Spleen (tissue), 11 donors: Measurements from ENCODE around the gene PPP2R3A. TPM values are rescaled to one million over a fixed set of nuclear protein-coding genes. Genes with fewer than 3 reads are reported as not detected.
"Not testable (repeated sequence)": the region's sequence is repeated elsewhere in the genome, so short reads cannot be mapped to it uniquely, and the experiment has no call there.

Source experiments
- DNase-seq: peaks from one replicate; pipeline ENCODE4 v3.0.0-alpha.2; 2020
- H3K27ac ChIP-seq, 8 donors: fragments of 200-600 bp; sonication (generic) in 7 of 8; 1 replicate in 4 of 8; 2 replicates in 4 of 8; pipeline versions ENCODE4 v1.5.0 to v1.8.0; 2016 to 2021; ENCODE audit warnings: inconsistent platforms in 4 of 8, mild to moderate bottlenecking in 4 of 8, moderate library complexity in 1 of 8
- H3K27me3 ChIP-seq, 7 donors: fragments of 200-600 bp; sonication (generic) in 6 of 7; replicated peaks in 1 of 7; 1 replicate in 4 of 7; 2 replicates in 3 of 7; pipeline versions ENCODE4 v1.5.0 to v1.8.0; 2016 to 2021; ENCODE audit warnings: inconsistent platforms in 3 of 7, mild to moderate bottlenecking in 1 of 7
- H3K36me3 ChIP-seq, 6 donors: fragments of 200-600 bp; sonication (generic) in 5 of 6; 1 replicate in 4 of 6; 2 replicates in 2 of 6; pipeline versions ENCODE4 v1.5.0 to v1.8.0; 2016 to 2021; ENCODE audit warnings: inconsistent platforms in 2 of 6
- H3K4me1 ChIP-seq, 6 donors: fragments of 200-600 bp; sonication (generic) in 5 of 6; 1 replicate in 3 of 6; 2 replicates in 3 of 6; pipeline versions ENCODE4 v1.5.0 to v1.8.0; 2016 to 2021; ENCODE audit warnings: inconsistent platforms in 3 of 6
- H3K4me3 ChIP-seq, 8 donors: fragments of 200-600 bp; sonication (generic) in 7 of 8; 1 replicate in 4 of 8; 2 replicates in 4 of 8; pipeline versions ENCODE4 v1.5.0 to v1.8.0; 2016 to 2021; ENCODE audit warnings: inconsistent platforms in 4 of 8, mild to moderate bottlenecking in 4 of 8, moderate library complexity in 2 of 8
- H3K9me3 ChIP-seq, 8 donors: fragments of 200-600 bp; sonication (generic) in 7 of 8; 1 replicate in 4 of 8; 2 replicates in 4 of 8; pipeline versions ENCODE4 v1.5.0 to v1.8.0; 2016 to 2021; ENCODE audit warnings: inconsistent platforms in 4 of 8
- CTCF ChIP-seq, 11 experiments: fragments of 200-600 bp in 7 of 11; fragments of 450-650 bp in 4 of 11; sonication (generic) in 4 of 11; IDR thresholded peaks in 8 of 11; conservative IDR thresholded peaks in 3 of 11; 1 replicate in 7 of 11; 2 replicates in 4 of 11; pipeline versions ENCODE4 v1.4.0 to v1.8.0; 2016 to 2021; ENCODE audit warnings: antibody characterized with exemption in 11 of 11, inconsistent platforms in 4 of 11, mild to moderate bottlenecking in 1 of 11
- POLR2A ChIP-seq, 3 donors: fragments of 450-650 bp; IDR thresholded peaks; one replicate each; pipeline ENCODE4 v1.5.1; 2017; ENCODE audit warnings: antibody characterized with exemption in 3 of 3, mild to moderate bottlenecking in 1 of 3
- POLR2AphosphoS5 ChIP-seq, 3 donors: sonication (generic); formaldehyde crosslinking; IDR thresholded peaks; one replicate each; pipeline ENCODE4 v1.5.1; 2017; ENCODE audit warnings: antibody characterized with exemption in 3 of 3
- WGBS, 5 donors: extraction: QIAGEN DNeasy Blood & Tissue Kit in 3 of 5; methylation state at CpG; one replicate each; pipeline versions ENCODE4 v1.1.5 to v1.1.7; 2013 to 2018; 5-methylcytosine and 5-hydroxymethylcytosine counted together
- intact Hi-C: fragments of 100-400 bp; cut with DNase I; formaldehyde crosslinking; loops from one replicate; pipeline ENCODE4 v1.15.0; 2023; ENCODE audit warnings: low total_unique reads
- polyA plus RNA-seq, 3 donors: library from polyadenylated mRNA; stranded (reverse); fragments of 200-250 nt; gene quantifications; one replicate each; pipeline ENCODE4 v1.2.1, GENCODE V29; 2013
- total RNA-seq, 7 donors: library from RNA; depleted of rRNA in 3 of 7; stranded (reverse); fragments of >200 nt in 3 of 7; fragmentation: NEBNext Ultra II Directional in 4 of 7; extraction: Animal tissue kit (Norgen Biotek cat#: 25700) in 4 of 7; gene quantifications; one replicate each; pipeline versions ENCODE4 v1.1.0 to v1.2.1, GENCODE V29; 2016 to 2021
- donor health status: healthy with polysubstance abuse.
- donor health status: DM: no; HTN: no; CAD: no; lungs with moderate emphysema.
- donor health status: DM: no; HTN: no; CAD: no.
- donor health status: Bipolar disorder and iron deficiency.
- donor health status: healthy.
- donor health status: DM: no; HTN: no; CAD: no.
- donor health status: DM: yes; HTN: yes; CAD: no.

The PPP2R3A gene
- total and polyA plus RNA-seq, 10 donors = 0.24 to 5.9 (median 3.1) TPM

- no peak overlapping the region for H3K27ac ChIP-seq
- H3K4me3 ChIP-seq = no peak overlapping the region
- H3K9me3 ChIP-seq = peaks cover 0 to 5% (median 0%) of the 10 kb centered on the region in 8 donors
- H3K36me3 ChIP-seq = no peaks in the 10 kb centered on the region
- H3K4me1 ChIP-seq = no peaks in the 10 kb centered on the region
- TF ChIP-seq POLR2A (IDR thresholded peaks at IDR 0.05) (no peak), POLR2AphosphoS5 (IDR thresholded peaks at IDR 0.05) (no peak), CTCF (IDR thresholded peaks at IDR 0.05 in 8 of 11, conservative IDR thresholded peaks at IDR 0.05 in 3 of 11) (no peak)
- DNase-seq = no peak
- intact Hi-C loops = no loop called here
- no peaks in the 10 kb centered on the region for H3K27me3 ChIP-seq
- 94 to 96% (median 96%) methylated on average over 8 of the region's 8 CpGs for WGBS, 5 donors
Measured at GRCh38 chr3:136120373-136121348, 155.1 kb downstream of the PPP2R3A start.

DNA sequence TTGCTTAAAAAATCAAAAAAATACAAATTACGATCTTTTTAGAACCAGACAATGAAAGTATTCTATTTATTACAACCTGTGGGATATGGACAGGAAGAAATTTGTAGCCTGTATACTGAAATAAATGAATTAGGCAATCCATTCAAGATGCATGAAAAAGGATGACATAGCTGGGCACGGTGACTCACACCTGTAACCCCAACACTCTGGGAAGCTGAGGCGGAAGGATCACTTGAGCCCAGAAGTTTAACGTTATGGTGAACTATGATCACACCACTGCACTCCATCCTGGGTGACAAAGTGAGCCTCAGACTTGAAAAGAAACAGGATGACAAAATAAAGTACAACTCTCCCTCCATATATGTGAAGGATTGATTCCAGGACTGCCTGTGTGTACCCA, 156.5 kb downstream of the PPP2R3A start:
- no peak overlapping the region for H3K27ac ChIP-seq
- H3K36me3 ChIP-seq = no peaks in the 10 kb centered on the region
- H3K4me1 ChIP-seq = no peaks in the 10 kb centered on the region
- no peak overlapping the region for H3K4me3 ChIP-seq
- 71 to 94% (median 83%) methylated on average over 4 of the region's 4 CpGs for WGBS, 5 donors
- no peak for DNase-seq
- peaks cover 0 to 5% (median 0%) of the 10 kb centered on the region in 8 donors for H3K9me3 ChIP-seq
- TF ChIP-seq POLR2A (IDR thresholded peaks at IDR 0.05) = no peak
- TF ChIP-seq CTCF (IDR thresholded peaks at IDR 0.05 in 8 of 11, conservative IDR thresholded peaks at IDR 0.05 in 3 of 11) = no peak
- TF ChIP-seq POLR2AphosphoS5 (IDR thresholded peaks at IDR 0.05) = no peak
- no peaks in the 10 kb centered on the region for H3K27me3 ChIP-seq
- intact Hi-C loops = no loop called here

GRCh38 chr3:136131647-136132046, 166.1 kb downstream of the PPP2R3A start:
- intact Hi-C loops, H3K4me3 ChIP-seq, H3K27me3 ChIP-seq, H3K27ac ChIP-seq, H3K36me3 ChIP-seq, DNase-seq, H3K4me1 ChIP-seq, H3K9me3 ChIP-seq: not testable (repeated sequence)
- WGBS, 5 donors = 94 to 100% (median 97%) methylated on average over 3 of the region's 3 CpGs

GRCh38 chr3:136134091-136134490, 168.6 kb downstream of the PPP2R3A start:
- H3K4me1 ChIP-seq = peaks cover 0 to 9% (median 0%) of the 10 kb centered on the region in 6 donors
- peaks cover 0 to 3% (median 0%) of the 10 kb centered on the region in 8 donors for H3K9me3 ChIP-seq
- no peak overlapping the region for H3K27ac ChIP-seq
- 90 to 98% (median 96%) methylated on average over 1 of the region's 1 CpG for WGBS, 5 donors
- no peak for DNase-seq
- TF ChIP-seq POLR2A (IDR thresholded peaks at IDR 0.05) (no peak), CTCF (IDR thresholded peaks at IDR 0.05 in 8 of 11, conservative IDR thresholded peaks at IDR 0.05 in 3 of 11) (no peak), POLR2AphosphoS5 (IDR thresholded peaks at IDR 0.05) (no peak)
- no peaks in the 10 kb centered on the region for H3K27me3 ChIP-seq
- no peak overlapping the region for H3K4me3 ChIP-seq
- H3K36me3 ChIP-seq = no peaks in the 10 kb centered on the region
- intact Hi-C loops = no loop called here
